SU-DHL-6 (cell line): ENCODE data around the gene TTLL1.

Source experiments
- CTCF ChIP-seq: fragments of 200-600 bp; sonication (generic); IDR thresholded peaks from one replicate; pipeline ENCODE4 v1.5.1; 2017; ENCODE audit warnings: antibody characterized with exemption, mild to moderate bottlenecking, low read length, moderate library complexity; ENCODE audit not compliant: insufficient read depth, poor library complexity, severe bottlenecking
- EZH2phosphoT487 ChIP-seq: fragments of 200-600 bp; sonication (generic), shearing (Covaris generic); conservative IDR thresholded peaks from 2 replicates; pipeline ENCODE4 v1.6.1; 2018; ENCODE audit warnings: mild to moderate bottlenecking, antibody characterized with exemption, low read length, moderate library complexity, mixed read lengths

- TF ChIP-seq CTCF, result no peak
- no peak for TF ChIP-seq EZH2phosphoT487
Measured at GRCh38 chr22:43133401-43133800, 44.2 kb upstream of the TTLL1 start.
